Measurements from ENCODE around the gene BCS1L. TPM values are rescaled to one million over a fixed set of nuclear protein-coding genes. Genes with fewer than 3 reads are reported as not detected.

BCS1L gene
- total RNA-seq, 1 donor from 2014 or later, result 40.2 TPM

DNA sequence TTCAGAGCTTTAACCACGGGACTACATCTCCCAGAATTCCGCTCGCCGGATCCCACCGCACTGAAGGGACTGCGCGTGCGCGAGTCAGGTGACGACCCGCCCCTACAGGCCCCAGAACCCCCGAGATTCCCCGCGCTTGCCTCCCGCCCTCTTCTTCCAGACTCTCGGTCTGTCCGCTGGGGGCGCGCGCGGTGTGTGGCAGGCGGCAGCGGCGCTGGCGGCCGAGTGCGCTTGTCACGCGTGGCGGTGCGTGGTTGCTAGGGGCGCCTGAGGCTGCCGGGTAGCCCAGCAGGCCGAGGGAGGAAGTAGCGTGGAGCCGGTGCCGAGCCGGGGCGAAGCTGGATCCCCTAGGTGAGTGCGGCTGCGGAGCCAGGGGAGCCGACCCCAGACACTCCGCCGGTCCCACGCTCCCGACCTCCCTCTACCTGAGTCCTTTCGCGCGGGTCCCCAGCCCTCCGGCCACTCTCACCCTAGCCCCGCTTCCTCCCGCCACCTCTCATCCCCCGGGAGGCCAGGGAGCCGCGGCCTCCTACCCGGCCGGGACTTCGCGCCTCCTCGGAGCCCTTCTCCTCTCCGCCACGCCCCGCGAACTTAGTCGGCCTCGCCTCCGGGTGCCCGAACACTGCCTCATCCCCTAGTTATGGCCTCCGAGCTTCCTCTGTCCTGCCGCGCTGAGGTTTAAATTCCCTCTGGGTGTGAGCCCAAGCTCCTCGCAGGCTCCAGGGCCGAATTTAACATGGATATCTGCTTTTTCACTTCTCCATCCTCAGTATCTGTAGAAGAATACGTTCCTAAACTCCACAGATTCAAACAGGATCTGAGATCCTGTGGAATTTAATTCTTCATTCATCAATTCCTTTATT lies 51.4 kb downstream of the BCS1L start, which contains the start of gene TTLL4:
TSS of gene TTLL4 (plus strand) at position 149 of the 863 bp plus-strand sequence. CDS start 26,842 bp downstream, outside the sequence.
- Histone ChIP-seq H3K27me3 (ENCODE audit: control insufficient read depth in 3 of 3, insufficient read depth in 3 of 3, low read length in 3 of 3) (no peaks in the 10 kb centered on the region), H3K9ac (ENCODE audit: low read depth in 1 of 3, low read length in 3 of 3) (peak within 1 kb of the TSS; percentile 77 to 88 (median 85)), H3K27ac (ENCODE audit: low read depth, low read length) (peak within 1 kb of the TSS; percentile 84), H3K4me1 (ENCODE audit: control insufficient read depth in 3 of 3, insufficient read depth in 3 of 3, low read length in 3 of 3) (peaks cover 5 to 13% (median 9%) of the 10 kb centered on the region in 3 donors), H3K36me3 (ENCODE audit: control insufficient read depth in 3 of 3, insufficient read depth in 3 of 3, low read length in 3 of 3) (no peaks in the 10 kb centered on the region), H3K9me3 (ENCODE audit: control insufficient read depth in 3 of 3, low read length in 3 of 3) (no peaks in the 10 kb centered on the region), H3K4me3 (ENCODE audit: low read length in 3 of 3) (peak within 1 kb of the TSS; percentile 80 to 89 (median 86))

DNA sequence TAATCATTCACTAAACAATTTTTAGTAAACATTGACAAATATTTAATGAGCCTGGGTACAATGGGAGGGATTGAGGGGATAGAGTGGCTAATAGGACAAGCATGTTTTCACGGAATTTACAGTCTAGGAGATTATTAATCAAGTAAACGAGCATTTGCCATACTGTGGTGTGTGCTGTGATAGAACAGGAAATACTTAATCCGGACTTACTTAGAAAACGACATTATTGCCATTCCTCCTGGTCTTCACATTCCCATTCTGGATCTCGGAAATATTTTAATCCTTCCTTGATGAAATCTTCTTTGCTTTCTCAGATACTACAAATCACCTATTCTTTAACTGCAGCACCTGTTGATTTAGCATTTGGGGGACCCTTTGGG lies 52.1 kb downstream of the BCS1L start:
- Histone ChIP-seq H3K36me3 (ENCODE audit: control insufficient read depth in 3 of 3, insufficient read depth in 3 of 3, low read length in 3 of 3) (no peaks in the 10 kb centered on the region), H3K4me3 (ENCODE audit: low read length in 3 of 3) (peak overlapping the region; percentile 80 to 89 (median 86)), H3K9ac (ENCODE audit: low read depth in 1 of 3, low read length in 3 of 3) (peak overlapping the region; percentile 77 to 88 (median 85)), H3K4me1 (ENCODE audit: control insufficient read depth in 3 of 3, insufficient read depth in 3 of 3, low read length in 3 of 3) (peaks cover 5 to 13% (median 9%) of the 10 kb centered on the region in 3 donors), H3K27me3 (ENCODE audit: control insufficient read depth in 3 of 3, insufficient read depth in 3 of 3, low read length in 3 of 3) (no peaks in the 10 kb centered on the region), H3K27ac (ENCODE audit: low read depth, low read length) (peak overlapping the region; percentile 84), H3K9me3 (ENCODE audit: control insufficient read depth in 3 of 3, low read length in 3 of 3) (no peaks in the 10 kb centered on the region)

Other genes starting within 250 kb of the BCS1L start
- gene VIL1, start 240.6 kb upstream of the BCS1L start, total RNA-seq, result not detected
- 17.7 TPM for gene USP37, start 91.3 kb upstream of the BCS1L start, total RNA-seq
- gene CNOT9, start 90.8 kb upstream of the BCS1L start, total RNA-seq, result 27.1 TPM
- gene PLCD4, start 51.8 kb upstream of the BCS1L start, total RNA-seq, result 27.7 TPM
- gene ZNF142, start 60 bp upstream of the BCS1L start, total RNA-seq, result 5.7 TPM
- 24.5 TPM for gene RNF25, start 12.3 kb downstream of the BCS1L start, total RNA-seq
- 5.2 TPM for gene STK36, start 12.4 kb downstream of the BCS1L start, total RNA-seq
- 11.0 TPM for gene TTLL4, start 51.2 kb downstream of the BCS1L start, total RNA-seq
- gene CYP27A1, start 122.5 kb downstream of the BCS1L start, total RNA-seq, result 17.7 TPM
- 9.9 TPM for gene PRKAG3, start 172.1 kb downstream of the BCS1L start, total RNA-seq
- gene WNT6, start 200.1 kb downstream of the BCS1L start, total RNA-seq, result not detected
- gene WNT10A, start 221.2 kb downstream of the BCS1L start, total RNA-seq, result not detected

All from skeletal muscle tissue (tissue), 4 donors.